Hypothalamus (tissue), 51 donors: ENCODE data around the gene LTBP1.
A peak's percentile ranks its signal among the peaks of the same experiment; 100 is the strongest.
"Not testable (repeated sequence)": the region's sequence is repeated elsewhere in the genome, so short reads cannot be mapped to it uniquely, and the experiment has no call there.

Source experiments
- DNase-seq, 51 donors: peaks; one replicate each; lab custom pipeline; 2025; lab: John Stamatoyannopoulos, UW

The LTBP1 gene

DNA sequence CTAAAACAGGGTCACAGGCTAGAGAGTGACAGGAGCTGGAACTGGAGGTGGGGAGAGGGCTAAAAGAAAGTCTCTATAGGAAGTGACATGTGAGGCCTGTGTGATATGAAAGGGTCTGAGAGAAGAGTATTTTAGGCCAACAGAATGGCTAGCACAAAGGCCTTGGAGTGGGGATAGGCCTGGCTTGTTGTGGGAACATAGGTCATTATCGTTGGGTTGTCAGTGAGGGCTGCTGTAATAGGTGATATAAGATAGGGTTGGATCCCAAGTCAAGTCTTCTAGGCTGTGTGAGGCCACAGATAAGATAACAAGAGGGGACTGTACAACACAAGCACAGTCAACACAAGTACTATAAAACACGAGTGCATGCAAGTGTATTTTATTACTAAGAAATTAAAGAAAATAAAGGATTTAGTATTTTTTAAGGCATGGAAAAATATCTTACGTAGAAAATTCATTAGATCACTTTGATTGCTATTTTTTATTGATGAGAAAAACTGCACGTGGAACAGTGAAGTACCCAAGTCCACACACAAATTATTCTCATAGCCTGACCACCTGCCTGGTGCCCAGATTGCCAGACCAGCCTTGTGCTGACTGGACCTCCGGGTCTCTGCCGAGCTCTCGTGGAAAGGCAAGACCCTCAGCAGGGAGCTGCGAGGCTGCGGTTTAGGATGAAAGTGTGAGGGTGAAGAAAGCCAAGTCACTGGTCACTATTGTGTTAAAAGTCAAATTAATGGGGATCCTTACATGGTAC is 14.1 kb downstream of the LTBP1 start:
- DNase-seq: no peak

- no peak for DNase-seq
These were observed 15.9 kb downstream of the LTBP1 start for GRCh38 chr2:32962690-32963089.

GRCh38 chr2:32963941-32964340 is 17.2 kb downstream of the LTBP1 start:
- no peak for DNase-seq

- DNase-seq: peak in 1 of 51 donors; percentile 21
These were observed 18.9 kb downstream of the LTBP1 start for GRCh38 chr2:32965523-32966171.

- DNase-seq: no peak
These were observed 22.9 kb downstream of the LTBP1 start for GRCh38 chr2:32969444-32970162.

- DNase-seq: not testable (repeated sequence)
These were observed 27.0 kb downstream of the LTBP1 start for GRCh38 chr2:32973772-32974171.

DNA sequence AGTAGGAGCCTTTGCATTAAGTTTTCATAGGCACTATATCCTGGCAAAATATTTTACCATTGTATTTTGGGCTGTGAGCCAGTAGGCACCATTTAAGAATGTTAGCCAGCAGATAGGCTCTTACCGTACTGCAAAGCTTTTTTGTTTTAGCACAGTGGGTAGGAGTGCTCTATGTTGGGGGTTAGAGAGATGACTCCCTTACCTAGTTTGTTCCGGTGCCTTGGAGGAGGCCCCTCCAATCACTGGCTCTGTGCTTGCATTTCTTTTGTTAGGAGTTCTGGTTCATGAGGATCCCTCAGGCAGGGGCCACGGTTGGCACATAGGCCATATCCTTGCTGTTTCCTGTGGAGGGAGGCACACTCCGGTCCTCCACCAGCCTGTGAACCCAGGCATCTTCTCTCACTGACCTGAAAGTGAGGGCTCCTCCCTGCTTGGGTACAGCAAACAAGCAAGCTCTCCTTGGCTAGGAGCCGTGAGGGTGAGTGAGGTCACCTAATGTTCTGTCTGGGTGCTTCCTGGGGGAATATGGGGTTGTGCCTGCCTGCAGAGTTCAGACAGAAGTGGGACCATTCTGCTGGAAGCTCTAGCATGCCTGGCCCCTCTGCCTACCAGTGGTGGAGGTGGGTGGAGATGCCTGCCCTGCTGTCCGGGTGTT is 29.8 kb downstream of the LTBP1 start:
- DNase-seq: no peak

GRCh38 chr2:32977228-32977758 is 30.5 kb downstream of the LTBP1 start:
- DNase-seq: no peak

DNA sequence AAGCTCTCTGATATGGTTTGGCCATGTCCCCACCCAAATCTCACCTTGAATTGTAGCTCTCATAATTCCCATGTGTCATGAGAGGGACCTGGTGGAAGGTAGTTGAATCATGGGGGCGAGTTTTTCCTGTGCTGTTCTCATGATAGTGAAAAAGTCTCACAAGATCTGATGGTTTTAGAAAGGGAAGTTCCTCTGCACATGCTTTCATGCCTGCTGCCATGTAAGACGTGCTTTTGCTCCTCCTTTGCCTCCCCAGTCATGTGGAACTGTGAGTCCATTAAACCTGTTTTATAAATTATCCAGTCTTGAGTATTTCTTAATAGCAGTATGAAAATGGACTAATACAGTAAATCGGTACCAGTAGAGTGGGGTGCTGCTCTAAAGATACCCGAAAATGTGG is 34.9 kb downstream of the LTBP1 start:
- DNase-seq: no peak

DNA sequence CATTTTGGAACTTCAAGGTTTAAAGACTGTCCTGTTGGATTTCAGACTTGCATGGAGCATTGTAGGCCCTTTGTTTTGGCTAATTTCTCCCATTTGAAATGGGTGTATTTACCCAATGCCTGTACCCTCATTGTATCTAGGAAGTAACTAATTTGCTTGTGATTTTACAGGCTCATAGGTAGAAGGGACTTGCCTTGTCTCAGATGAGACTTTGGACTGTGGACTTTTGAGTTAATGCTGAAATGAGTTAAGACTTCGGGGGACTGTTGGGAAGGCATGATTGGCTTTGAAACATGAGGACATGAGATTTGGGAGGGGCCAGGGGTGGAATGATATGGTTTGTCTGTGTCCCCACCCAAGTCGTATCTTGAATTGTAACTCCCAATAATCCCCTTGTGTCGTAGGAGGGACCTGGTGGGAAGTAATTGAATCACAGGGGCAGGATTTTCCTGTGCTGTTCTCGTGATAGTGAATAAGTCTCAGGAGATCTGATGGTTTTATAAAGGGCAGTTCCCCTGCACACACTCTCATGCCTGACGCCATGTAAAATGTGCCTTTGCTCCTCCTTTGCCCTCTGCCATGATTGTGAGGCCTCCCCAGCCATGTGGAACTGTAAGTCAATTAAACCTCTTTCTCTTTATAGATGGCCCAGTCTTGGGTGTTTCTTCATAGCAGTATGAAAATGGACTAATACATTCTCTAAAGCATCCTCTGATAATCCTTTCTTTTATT is 36.6 kb downstream of the LTBP1 start:
- not testable (repeated sequence) for DNase-seq

DNA sequence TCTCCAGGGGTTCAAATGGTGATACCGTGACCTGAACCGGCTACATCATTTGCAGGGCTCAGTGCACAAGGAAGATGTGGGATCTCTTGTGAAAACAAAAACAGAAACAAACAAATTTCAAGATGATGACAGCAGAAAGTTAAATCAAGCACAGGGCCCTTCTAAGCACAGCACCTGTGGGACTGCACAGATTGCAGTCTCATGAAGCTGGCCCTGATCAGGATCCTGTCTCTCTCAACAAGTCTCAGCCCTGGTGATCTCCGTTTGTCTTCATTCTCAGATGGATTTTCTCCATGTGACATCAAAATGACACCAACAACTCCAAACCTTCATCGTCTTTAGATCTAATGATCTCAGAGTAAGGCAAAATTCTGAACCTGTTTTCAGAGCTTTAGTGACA is 39.7 kb downstream of the LTBP1 start:
- DNase-seq: no peak

- DNase-seq: no peak
These were observed 41.8 kb downstream of the LTBP1 start for GRCh38 chr2:32988525-32988924.

GRCh38 chr2:32990556-32990955 is 43.8 kb downstream of the LTBP1 start:
- no peak for DNase-seq

GRCh38 chr2:32991091-32991845 is 44.5 kb downstream of the LTBP1 start:
- no peak for DNase-seq

DNA sequence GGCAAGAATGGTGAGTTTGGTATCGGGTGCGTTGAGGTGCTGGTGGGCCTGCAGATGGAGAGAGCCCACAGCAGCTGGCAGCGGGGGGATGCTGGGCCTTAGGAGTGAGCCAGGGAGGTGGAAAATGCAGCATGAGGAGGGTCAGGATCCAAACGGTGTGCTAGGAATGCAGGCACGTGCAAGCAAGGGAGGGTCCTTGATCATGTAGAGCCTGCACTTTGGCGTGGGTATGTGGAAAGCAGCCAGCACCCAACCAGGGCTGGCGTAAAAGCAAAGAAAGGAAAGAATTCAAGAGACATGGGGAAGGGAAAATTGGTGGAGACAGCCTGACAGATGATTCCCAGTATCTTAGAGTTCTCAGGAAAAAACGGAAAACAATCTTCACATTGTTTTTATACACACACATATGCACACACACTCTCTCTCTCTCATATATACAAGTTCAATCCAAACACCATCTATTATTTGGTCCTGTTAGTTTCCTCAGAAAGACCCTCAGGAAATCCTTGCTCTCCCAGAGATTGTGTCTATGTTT is 46.3 kb downstream of the LTBP1 start:
- no peak for DNase-seq

- no peak for DNase-seq
These were observed 51.0 kb downstream of the LTBP1 start for GRCh38 chr2:32997705-32998104.

DNA sequence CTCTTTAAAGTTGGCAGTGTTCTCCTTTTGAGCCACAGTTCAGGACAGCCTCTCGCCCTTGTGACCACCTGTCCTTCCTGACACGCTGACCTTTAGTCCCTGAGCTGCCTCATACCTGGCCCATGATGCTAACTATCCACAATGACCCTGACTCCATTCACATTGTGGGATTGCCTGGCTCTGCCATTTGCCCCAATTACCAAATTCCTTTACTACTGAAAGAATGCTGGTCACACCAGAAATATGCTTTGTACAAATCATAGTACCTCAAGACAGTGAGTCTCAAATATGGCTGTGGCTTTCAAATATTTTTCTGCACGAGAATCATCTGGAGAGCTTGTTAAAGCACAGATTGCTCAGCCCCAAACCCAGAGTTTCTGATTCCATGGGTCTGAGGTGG is 54.2 kb downstream of the LTBP1 start:
- DNase-seq: no peak

- DNase-seq: no peak
These were observed 55.1 kb downstream of the LTBP1 start for GRCh38 chr2:33001823-33002222.

GRCh38 chr2:33002863-33003262 is 56.1 kb downstream of the LTBP1 start:
- DNase-seq: no peak
